Activated CD8-positive, alpha-beta memory T cell treated with anti-CD3 and anti-CD28 coated beads, Interleukin-2, amount 50 U/mL, for 24 hours (primary cell): ENCODE data around the gene TFEB.

Experiments used
- DNase-seq: peaks from one replicate; pipeline ENCODE4 v3.0.0-alpha.2; 2020; ENCODE audit errors: extremely low read depth

Gene TFEB

GRCh38 chr6:41739041-41739440, 3.6 kb upstream of the TFEB start:
- DNase-seq: no peak

- DNase-seq: no peak
Measured at GRCh38 chr6:41737591-41738130, 2.3 kb upstream of the TFEB start.

- DNase-seq: no peak
Measured at GRCh38 chr6:41736800-41737555, 1.6 kb upstream of the TFEB start.

GRCh38 chr6:41736186-41736733, 852 bp upstream of the TFEB start:
- no peak for DNase-seq

- no peak for DNase-seq
Measured at GRCh38 chr6:41734666-41735426, 562 bp downstream of the TFEB start.

- DNase-seq: no peak
Measured at GRCh38 chr6:41733707-41734665, 1.4 kb downstream of the TFEB start.

GRCh38 chr6:41733360-41733706, 2.1 kb downstream of the TFEB start:
- no peak for DNase-seq

GRCh38 chr6:41732591-41733359, 2.6 kb downstream of the TFEB start:
- no peak for DNase-seq

- DNase-seq: no peak
Measured at GRCh38 chr6:41732149-41732548, 3.3 kb downstream of the TFEB start.

- no peak for DNase-seq
Measured at GRCh38 chr6:41731561-41732086, 3.8 kb downstream of the TFEB start.

GRCh38 chr6:41730531-41731436, 4.6 kb downstream of the TFEB start:
- no peak for DNase-seq

GRCh38 chr6:41729624-41730023, 5.8 kb downstream of the TFEB start:
- DNase-seq: no peak

- no peak for DNase-seq
Measured at GRCh38 chr6:41728954-41729353, 6.5 kb downstream of the TFEB start.

GRCh38 chr6:41728073-41728936, 7.1 kb downstream of the TFEB start:
- no peak for DNase-seq

GRCh38 chr6:41727705-41728072, 7.7 kb downstream of the TFEB start:
- DNase-seq: no peak

- DNase-seq: no peak
Measured at GRCh38 chr6:41726876-41727275, 8.5 kb downstream of the TFEB start.

GRCh38 chr6:41724586-41725501, 10.6 kb downstream of the TFEB start:
- DNase-seq: no peak

GRCh38 chr6:41724228-41724580, 11.2 kb downstream of the TFEB start:
- no peak for DNase-seq
